Bronchial epithelial cell (primary cell): ENCODE results near the gene AUTS2. TPM values are rescaled to one million over a fixed set of nuclear protein-coding genes. Genes with fewer than 3 reads are reported as not detected.

ENCODE experiments used
- DNase-seq: peaks from one replicate; pipeline ENCODE4 v3.0.0-alpha.2; 2010; ENCODE audit warnings: low read depth
- FAIRE-seq: peaks from 2 replicates; lab custom pipeline; 2011; peaks lifted over from hg19 to GRCh38; lab: Jason Lieb, UNC
- H3K27me3 ChIP-seq: 2 replicates; pipeline ENCODE4 v1.5.1; 2011; ENCODE audit warnings: low read length; ENCODE audit not compliant: control insufficient read depth, insufficient read depth
- H3K36me3 ChIP-seq: 2 replicates; pipeline ENCODE4 v1.5.1; 2011; ENCODE audit warnings: low read length; ENCODE audit not compliant: control insufficient read depth, insufficient read depth
- H3K4me3 ChIP-seq: 2 replicates; pipeline ENCODE4 v1.5.1; 2011; ENCODE audit warnings: mild to moderate bottlenecking, low read depth, low read length, control low read depth
- CTCF ChIP-seq: IDR thresholded peaks from 2 replicates; pipeline ENCODE4 v1.5.1; 2011; ENCODE audit warnings: mild to moderate bottlenecking, moderate library complexity, low read length, control low read depth, inconsistent platforms; ENCODE audit not compliant: insufficient read depth, severe bottlenecking
- total RNA-seq: library from RNA; depleted of rRNA; stranded (reverse); fragments of >200 nt; gene quantifications from 2 replicates; pipeline ENCODE4 v1.2.1, GENCODE V29; 2014

Gene AUTS2
- total RNA-seq, 1 donor from 2014 or later: 9.5 TPM

GRCh38 chr7:70215491-70215890, 617.2 kb downstream of the AUTS2 start:
- DNase-seq (peak; percentile 89), FAIRE-seq (no peak)
- H3K36me3 ChIP-seq: no peaks in the 10 kb centered on the region
- H3K27me3 ChIP-seq: no peaks in the 10 kb centered on the region
- TF ChIP-seq CTCF: no peak
- no peak overlapping the region for H3K4me3 ChIP-seq

GRCh38 chr7:70217571-70217970, 619.3 kb downstream of the AUTS2 start:
- no peak overlapping the region for H3K4me3 ChIP-seq

GRCh38 chr7:70218006-70218405, 619.7 kb downstream of the AUTS2 start:
- TF ChIP-seq CTCF: no peak
- Histone ChIP-seq H3K36me3 (no peaks in the 10 kb centered on the region), H3K4me3 (no peak overlapping the region), H3K27me3 (no peaks in the 10 kb centered on the region)
- DNase-seq (no peak), FAIRE-seq (no peak)

More at GRCh38 chr7:70217571-70217970, 619.3 kb downstream of the AUTS2 start:
- H3K36me3 ChIP-seq: no peaks in the 10 kb centered on the region
- DNase-seq: no peak
- no peak for TF ChIP-seq CTCF
- no peak for FAIRE-seq
- H3K27me3 ChIP-seq: no peaks in the 10 kb centered on the region

GRCh38 chr7:70219061-70219460, 620.8 kb downstream of the AUTS2 start:
- FAIRE-seq (no peak), DNase-seq (no peak)
- no peak for TF ChIP-seq CTCF
- Histone ChIP-seq H3K4me3 (no peak overlapping the region), H3K27me3 (no peaks in the 10 kb centered on the region), H3K36me3 (no peaks in the 10 kb centered on the region)

- Histone ChIP-seq H3K4me3 (no peak overlapping the region), H3K27me3 (no peaks in the 10 kb centered on the region), H3K36me3 (no peaks in the 10 kb centered on the region)
- TF ChIP-seq CTCF: no peak
- no peak for FAIRE-seq
- no peak for DNase-seq
These were observed 631.0 kb downstream of the AUTS2 start for GRCh38 chr7:70229242-70229641.

- FAIRE-seq: no peak
- TF ChIP-seq CTCF: no peak
These were observed 632.5 kb downstream of the AUTS2 start for GRCh38 chr7:70230761-70231160.

More at GRCh38 chr7:70230761-70231160, 632.5 kb downstream of the AUTS2 start:
- H3K4me3 ChIP-seq: no peak overlapping the region
- H3K36me3 ChIP-seq: no peaks in the 10 kb centered on the region
- DNase-seq: no peak
- no peaks in the 10 kb centered on the region for H3K27me3 ChIP-seq
